ENCODE measurements around the gene FZD4.

GRCh38 chr11:86926975-86927374 is 28.2 kb downstream of the FZD4 start:
- TF ChIP-seq, protein P1, sequence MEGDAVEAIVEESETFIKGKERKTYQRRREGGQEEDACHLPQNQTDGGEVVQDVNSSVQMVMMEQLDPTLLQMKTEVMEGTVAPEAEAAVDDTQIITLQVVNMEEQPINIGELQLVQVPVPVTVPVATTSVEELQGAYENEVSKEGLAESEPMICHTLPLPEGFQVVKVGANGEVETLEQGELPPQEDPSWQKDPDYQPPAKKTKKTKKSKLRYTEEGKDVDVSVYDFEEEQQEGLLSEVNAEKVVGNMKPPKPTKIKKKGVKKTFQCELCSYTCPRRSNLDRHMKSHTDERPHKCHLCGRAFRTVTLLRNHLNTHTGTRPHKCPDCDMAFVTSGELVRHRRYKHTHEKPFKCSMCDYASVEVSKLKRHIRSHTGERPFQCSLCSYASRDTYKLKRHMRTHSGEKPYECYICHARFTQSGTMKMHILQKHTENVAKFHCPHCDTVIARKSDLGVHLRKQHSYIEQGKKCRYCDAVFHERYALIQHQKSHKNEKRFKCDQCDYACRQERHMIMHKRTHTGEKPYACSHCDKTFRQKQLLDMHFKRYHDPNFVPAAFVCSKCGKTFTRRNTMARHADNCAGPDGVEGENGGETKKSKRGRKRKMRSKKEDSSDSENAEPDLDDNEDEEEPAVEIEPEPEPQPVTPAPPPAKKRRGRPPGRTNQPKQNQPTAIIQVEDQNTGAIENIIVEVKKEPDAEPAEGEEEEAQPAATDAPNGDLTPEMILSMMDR (IDR thresholded peaks at IDR 0.05) = no peak
- TF ChIP-seq POLR2AphosphoS5 (IDR thresholded peaks at IDR 0.05) = no peak
